Nephron progenitor cell (in vitro differentiated cells): ENCODE results near the gene PTCH2.
"Not testable (repeated sequence)": the region's sequence is repeated elsewhere in the genome, so short reads cannot be mapped to it uniquely, and the experiment has no call there.

ENCODE experiments used
- DNase-seq: peaks from one replicate; pipeline ENCODE4 v3.0.0; 2021
- H3K27ac Mint-ChIP-seq: 2 replicates; pipeline ENCODE4 v1.8.0; 2021; ENCODE audit warnings: mild to moderate bottlenecking, moderate library complexity, mixed read lengths
- H3K27me3 Mint-ChIP-seq: 2 replicates; pipeline ENCODE4 v1.8.0; 2021; ENCODE audit warnings: mild to moderate bottlenecking, low read depth, mixed read lengths; ENCODE audit not compliant: poor library complexity
- H3K36me3 Mint-ChIP-seq: 2 replicates; pipeline ENCODE4 v1.8.0; 2021; ENCODE audit warnings: low read depth, mixed read lengths
- H3K4me1 Mint-ChIP-seq: 2 replicates; pipeline ENCODE4 v1.8.0; 2021; ENCODE audit warnings: mixed read lengths
- H3K4me3 Mint-ChIP-seq: 2 replicates; pipeline ENCODE4 v1.8.0; 2021; ENCODE audit warnings: mild to moderate bottlenecking, moderate library complexity, mixed read lengths
- H3K9me3 Mint-ChIP-seq: 2 replicates; pipeline ENCODE4 v1.8.0; 2021; ENCODE audit warnings: mild to moderate bottlenecking, moderate library complexity, mixed read lengths
- TF ChIP-seq, protein P1 (sequence below): fragments of 200-600 bp; sonication (generic); IDR thresholded peaks from 2 replicates; pipeline ENCODE4 v1.5.0; 2021; ENCODE audit warnings: antibody characterized with exemption

Gene PTCH2

DNA sequence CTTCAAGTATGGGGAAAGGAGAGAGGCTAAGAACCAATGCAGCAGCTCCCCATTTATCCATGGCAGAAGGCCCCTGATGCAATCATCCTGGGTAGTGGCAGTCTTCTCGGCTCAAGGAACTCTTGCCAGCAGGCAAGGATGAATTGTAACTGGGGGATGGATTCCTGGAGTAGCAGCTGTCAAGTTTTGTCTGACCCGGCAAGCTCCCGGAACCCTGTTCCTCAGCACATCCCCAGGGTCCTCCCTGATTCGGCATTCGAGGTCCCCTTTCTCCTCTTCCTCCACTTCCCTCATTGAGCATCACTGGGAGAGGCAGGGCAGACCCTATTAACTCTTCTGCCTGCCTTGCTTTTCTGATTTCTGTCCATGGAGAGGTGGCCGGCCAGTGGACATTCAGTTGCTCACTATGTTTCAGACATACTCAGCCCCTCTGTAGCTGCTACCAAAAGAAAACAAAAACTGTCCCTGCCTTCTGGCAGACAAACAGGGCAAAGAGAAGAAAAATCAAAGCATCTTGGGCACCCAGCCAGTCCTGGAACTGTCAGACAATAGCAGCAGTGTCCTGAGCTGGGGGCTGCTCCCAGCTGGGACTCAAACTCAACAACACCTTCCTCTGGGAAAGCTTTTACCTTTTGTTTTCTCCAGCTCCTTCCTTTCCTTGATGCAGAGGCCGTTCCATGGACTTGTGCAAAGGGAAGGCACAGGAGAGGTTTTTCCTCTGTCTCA is 5.6 kb upstream of the PTCH2 start:
- Mint-ChIP-seq H3K4me3 (no peak overlapping the region), H3K4me1 (peaks cover 25% of the 10 kb centered on the region), H3K36me3 (peaks cover 16% of the 10 kb centered on the region)

DNA sequence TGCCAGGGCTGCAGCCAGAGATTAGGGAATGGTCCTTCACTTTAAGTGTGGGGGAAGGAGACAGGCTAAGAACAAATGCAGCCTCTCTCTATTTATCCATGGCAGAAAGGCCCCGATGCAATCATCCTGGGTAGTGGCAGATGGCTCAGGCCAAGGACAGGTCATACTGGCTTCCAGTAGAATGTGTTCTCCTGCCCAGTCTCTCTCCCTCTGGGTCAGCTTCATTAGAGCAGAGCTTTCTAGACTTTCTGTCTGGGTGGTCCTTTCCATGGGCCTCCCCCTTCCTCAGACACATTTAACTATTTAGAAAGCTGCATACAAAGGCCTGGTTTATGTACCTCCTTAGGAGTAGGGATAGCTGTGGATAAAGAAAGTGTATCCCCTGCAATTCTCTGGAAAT is 4.8 kb upstream of the PTCH2 start:
- Mint-ChIP-seq H3K9me3 (peaks cover 3% of the 10 kb centered on the region), H3K4me1 (peaks cover 25% of the 10 kb centered on the region), H3K36me3 (peaks cover 11% of the 10 kb centered on the region), H3K27ac (no peak overlapping the region), H3K27me3 (peaks cover 9% of the 10 kb centered on the region), H3K4me3 (no peak overlapping the region)
- DNase-seq, result no peak
- TF ChIP-seq, protein P1, sequence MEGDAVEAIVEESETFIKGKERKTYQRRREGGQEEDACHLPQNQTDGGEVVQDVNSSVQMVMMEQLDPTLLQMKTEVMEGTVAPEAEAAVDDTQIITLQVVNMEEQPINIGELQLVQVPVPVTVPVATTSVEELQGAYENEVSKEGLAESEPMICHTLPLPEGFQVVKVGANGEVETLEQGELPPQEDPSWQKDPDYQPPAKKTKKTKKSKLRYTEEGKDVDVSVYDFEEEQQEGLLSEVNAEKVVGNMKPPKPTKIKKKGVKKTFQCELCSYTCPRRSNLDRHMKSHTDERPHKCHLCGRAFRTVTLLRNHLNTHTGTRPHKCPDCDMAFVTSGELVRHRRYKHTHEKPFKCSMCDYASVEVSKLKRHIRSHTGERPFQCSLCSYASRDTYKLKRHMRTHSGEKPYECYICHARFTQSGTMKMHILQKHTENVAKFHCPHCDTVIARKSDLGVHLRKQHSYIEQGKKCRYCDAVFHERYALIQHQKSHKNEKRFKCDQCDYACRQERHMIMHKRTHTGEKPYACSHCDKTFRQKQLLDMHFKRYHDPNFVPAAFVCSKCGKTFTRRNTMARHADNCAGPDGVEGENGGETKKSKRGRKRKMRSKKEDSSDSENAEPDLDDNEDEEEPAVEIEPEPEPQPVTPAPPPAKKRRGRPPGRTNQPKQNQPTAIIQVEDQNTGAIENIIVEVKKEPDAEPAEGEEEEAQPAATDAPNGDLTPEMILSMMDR, result no peak

More for the DNA sequence above, 5.6 kb upstream of the PTCH2 start:
- Mint-ChIP-seq H3K27me3 (peaks cover 9% of the 10 kb centered on the region), H3K9me3 (peaks cover 3% of the 10 kb centered on the region), H3K27ac (peak overlapping the region; percentile 88)
- DNase-seq, result no peak
- TF ChIP-seq, protein P1, result no peak

DNA sequence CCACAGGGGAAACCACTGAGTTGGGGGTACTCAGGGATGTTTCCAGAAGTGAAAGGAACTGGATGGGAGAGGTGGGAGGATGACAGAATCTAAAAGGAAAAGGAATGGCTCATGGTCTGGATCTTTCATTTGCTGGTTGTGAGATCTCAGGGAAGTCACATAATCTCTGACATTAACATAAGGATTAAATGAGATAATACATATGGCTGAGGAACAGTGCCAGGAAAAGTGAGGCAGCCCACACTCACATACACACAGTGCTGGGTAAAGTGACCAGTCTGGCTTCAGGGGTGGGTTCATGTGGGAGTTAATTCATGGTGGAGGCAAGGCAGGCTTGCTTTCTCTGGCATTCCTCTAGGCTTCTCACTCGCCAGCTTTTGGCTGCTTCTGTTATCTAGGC is 3.9 kb upstream of the PTCH2 start:
- TF ChIP-seq, protein P1, result no peak
- Mint-ChIP-seq H3K27ac (peak overlapping the region; percentile 51), H3K27me3 (peaks cover 15% of the 10 kb centered on the region), H3K4me1 (peaks cover 25% of the 10 kb centered on the region), H3K36me3 (peaks cover 4% of the 10 kb centered on the region), H3K4me3 (no peak overlapping the region), H3K9me3 (peaks cover 3% of the 10 kb centered on the region)
- no peak for DNase-seq

DNA sequence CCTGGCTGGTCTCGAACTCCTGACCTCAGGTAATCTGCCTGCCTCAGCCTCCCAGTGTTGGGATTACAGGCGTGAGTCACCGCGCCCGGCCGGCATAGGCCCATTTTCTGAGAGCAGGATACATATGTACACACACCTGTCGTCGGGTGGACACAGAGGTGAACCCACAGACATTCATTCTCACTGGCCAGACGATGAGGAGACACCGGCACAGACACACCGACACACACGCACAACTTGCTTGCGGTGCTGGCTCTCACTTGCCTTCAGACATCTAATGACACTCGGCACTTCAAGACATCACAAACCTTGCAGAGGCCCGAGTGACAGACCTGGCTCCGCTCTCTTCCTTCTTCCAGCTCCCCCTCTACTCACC is 579 bp downstream of the PTCH2 start:
- no peak overlapping the region for H3K27ac Mint-ChIP-seq
- peaks cover 14% of the 10 kb centered on the region for H3K4me1 Mint-ChIP-seq
- peaks cover 4% of the 10 kb centered on the region for H3K36me3 Mint-ChIP-seq
- peak overlapping the region; percentile 77 for H3K4me3 Mint-ChIP-seq
- H3K9me3 Mint-ChIP-seq, result peaks cover 3% of the 10 kb centered on the region
- DNase-seq, result no peak
- peaks cover 26% of the 10 kb centered on the region for H3K27me3 Mint-ChIP-seq
- TF ChIP-seq, protein P1, result no peak

DNA sequence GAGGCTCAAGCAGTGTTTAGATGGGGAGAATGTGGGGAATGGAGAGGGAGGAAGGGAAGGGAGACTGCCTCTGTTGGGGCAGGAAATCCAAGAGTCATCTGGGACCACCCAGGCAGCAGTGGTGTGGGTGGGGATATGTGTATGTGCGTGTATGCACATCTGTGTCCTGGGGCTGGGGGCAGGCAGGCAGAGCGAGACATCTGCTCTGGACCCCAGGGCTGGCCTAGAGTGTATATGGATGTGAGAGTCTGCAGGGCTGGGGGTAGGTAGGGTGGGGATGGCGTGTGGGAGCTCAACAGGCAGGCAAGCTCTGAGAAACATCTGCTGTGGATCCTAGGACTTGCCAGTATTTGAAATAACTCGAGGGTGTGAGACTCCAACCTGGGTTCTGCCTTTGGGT is 3.5 kb downstream of the PTCH2 start:
- H3K9me3 Mint-ChIP-seq, result peaks cover 1% of the 10 kb centered on the region
- no peak overlapping the region for H3K4me3 Mint-ChIP-seq
- no peak for DNase-seq
- H3K27me3 Mint-ChIP-seq, result peaks cover 22% of the 10 kb centered on the region
- peaks cover 30% of the 10 kb centered on the region for H3K4me1 Mint-ChIP-seq
- H3K27ac Mint-ChIP-seq, result no peak overlapping the region
- H3K36me3 Mint-ChIP-seq, result peaks cover 1% of the 10 kb centered on the region
- TF ChIP-seq, protein P1, result no peak

DNA sequence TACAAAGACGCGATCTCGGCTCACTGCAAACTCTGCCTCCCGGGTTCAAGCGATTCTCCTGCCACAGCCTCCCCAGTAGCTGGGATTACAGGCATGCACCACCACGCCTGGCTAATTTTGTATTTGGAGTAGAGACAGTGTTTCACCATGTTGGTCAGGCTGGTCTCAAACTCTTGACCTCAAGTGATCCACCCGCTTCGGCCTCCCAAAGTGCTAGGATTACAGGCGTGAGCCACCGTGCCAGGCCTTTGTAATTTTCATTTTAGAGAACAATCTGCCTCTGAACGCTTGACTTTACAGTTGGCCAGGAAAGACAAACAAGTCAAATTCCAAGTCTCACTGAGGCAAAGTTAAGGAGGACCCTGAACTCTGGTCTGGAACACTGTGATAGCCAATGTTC is 4.8 kb downstream of the PTCH2 start:
- not testable (repeated sequence) for DNase-seq, H3K9me3 Mint-ChIP-seq, H3K36me3 Mint-ChIP-seq, H3K27ac Mint-ChIP-seq, H3K4me3 Mint-ChIP-seq
- peaks cover 17% of the 10 kb centered on the region for H3K27me3 Mint-ChIP-seq
- H3K4me1 Mint-ChIP-seq, result peaks cover 30% of the 10 kb centered on the region
